GM23338 (cell line): ENCODE results near the gene TNFAIP8L1. TPM values are rescaled to one million over a fixed set of nuclear protein-coding genes. Genes with fewer than 3 reads are reported as not detected.

Experiments
- ATAC-seq: fragments of 200-7000 bp; cut with Tn5 transposase; 3 replicates; pipeline ENCODE4 v1.9.1; 2020
- DNase-seq: peaks from one replicate; pipeline ENCODE4 v3.0.0-alpha.2; 2015; ENCODE audit warnings: low spot score
- H2AFZ ChIP-seq: fragments of 200-600 bp; sonication (generic); 2 replicates; pipeline ENCODE4 v1.8.0; 2016; ENCODE audit warnings: antibody characterized with exemption, mild to moderate bottlenecking, moderate library complexity
- H3F3A ChIP-seq: fragments of 200-600 bp; sonication (generic); replicated peaks from 2 replicates; pipeline ENCODE4 v1.8.0; 2017; ENCODE audit warnings: antibody characterized with exemption, mixed run types, low read depth
- H3K27ac ChIP-seq: fragments of 200-600 bp; sonication (generic); 2 replicates; pipeline ENCODE4 v1.6.1; 2016; ENCODE audit warnings: low read depth
- H3K27me3 ChIP-seq: fragments of 200-600 bp; sonication (generic); 2 replicates; pipeline ENCODE4 v1.8.0; 2016; ENCODE audit warnings: mild to moderate bottlenecking, mixed run types, moderate library complexity; ENCODE audit not compliant: insufficient read depth
- H3K36me3 ChIP-seq: fragments of 200-600 bp; sonication (generic); 2 replicates; pipeline ENCODE4 v1.8.0; 2016; ENCODE audit warnings: mild to moderate bottlenecking; ENCODE audit not compliant: insufficient read depth
- H3K4me1 ChIP-seq: fragments of 200-600 bp; sonication (generic); 2 replicates; pipeline ENCODE4 v1.8.0; 2016; ENCODE audit warnings: mild to moderate bottlenecking, moderate library complexity; ENCODE audit not compliant: insufficient read depth
- H3K4me2 ChIP-seq: fragments of 200-600 bp; sonication (generic); 2 replicates; pipeline ENCODE4 v1.7.1; 2017; ENCODE audit warnings: mixed run types
- H3K4me3 ChIP-seq: fragments of 200-600 bp; sonication (generic); 2 replicates; pipeline ENCODE4 v1.6.1; 2016; ENCODE audit warnings: mixed run types
- H3K79me2 ChIP-seq: fragments of 200-600 bp; sonication (generic); replicated peaks from 2 replicates; pipeline ENCODE4 v1.8.0; 2017; ENCODE audit warnings: mild to moderate bottlenecking; ENCODE audit not compliant: insufficient read depth
- H3K9me2 ChIP-seq: fragments of 200-600 bp; sonication (generic); 2 replicates; pipeline ENCODE4 v1.8.0; 2017; ENCODE audit not compliant: insufficient read depth
- H4K20me1 ChIP-seq: fragments of 200-600 bp; sonication (generic); replicated peaks from 2 replicates; pipeline ENCODE4 v1.8.0; 2017; ENCODE audit warnings: mild to moderate bottlenecking; ENCODE audit not compliant: insufficient read depth
- H3K27ac Mint-ChIP-seq: 2 replicates; pipeline ENCODE4 v1.8.0; 2020; ENCODE audit warnings: inconsistent platforms, mild to moderate bottlenecking, moderate library complexity, mixed read lengths
- H3K27me3 Mint-ChIP-seq: 3 replicates; pipeline ENCODE4 v1.8.0; 2022; ENCODE audit warnings: low read depth, mild to moderate bottlenecking, moderate library complexity, mixed read lengths, inconsistent platforms; ENCODE audit not compliant: insufficient read depth, poor library complexity
- H3K36me3 Mint-ChIP-seq: 3 replicates; pipeline ENCODE4 v1.8.0; 2021; ENCODE audit warnings: low read depth, mild to moderate bottlenecking, inconsistent platforms, moderate library complexity, mixed read lengths
- H3K4me1 Mint-ChIP-seq: 3 replicates; pipeline ENCODE4 v1.8.0; 2020; ENCODE audit warnings: mild to moderate bottlenecking, inconsistent platforms, mixed read lengths
- H3K4me3 Mint-ChIP-seq: 3 replicates; pipeline ENCODE4 v1.8.0; 2021; ENCODE audit warnings: moderate library complexity, mild to moderate bottlenecking, inconsistent platforms, mixed read lengths
- H3K9me3 Mint-ChIP-seq: 3 replicates; pipeline ENCODE4 v1.8.0; 2020; ENCODE audit warnings: moderate library complexity, mild to moderate bottlenecking, inconsistent platforms, mixed read lengths
- CREB1 ChIP-seq: fragments of 250-450 bp; sonication (Bioruptor Pico); IDR thresholded peaks from 2 replicates; pipeline ENCODE4 v1.5.0; 2020; ENCODE audit warnings: low read depth, mild to moderate bottlenecking, moderate library complexity
- ETS1 ChIP-seq: IDR thresholded peaks from 2 replicates; pipeline ENCODE4 v1.6.1; 2016; ENCODE audit warnings: antibody characterized with exemption
- JUNB ChIP-seq: IDR thresholded peaks from one replicate; pipeline ENCODE4 v1.6.1; 2016; ENCODE audit warnings: antibody characterized with exemption; ENCODE audit not compliant: unreplicated experiment
- POLR2AphosphoS5 ChIP-seq: IDR thresholded peaks from 2 replicates; pipeline ENCODE4 v1.6.1; 2016; ENCODE audit warnings: antibody characterized with exemption, low read depth
- STAT1 ChIP-seq: IDR thresholded peaks from one replicate; pipeline ENCODE4 v1.6.1; 2016; ENCODE audit warnings: antibody characterized with exemption; ENCODE audit not compliant: unreplicated experiment
- ZNF114 ChIP-seq: fragments of 250-450 bp; sonication (Bioruptor Pico); IDR thresholded peaks from 2 replicates; pipeline ENCODE4 v1.5.0; 2020; ENCODE audit warnings: mild to moderate bottlenecking, moderate library complexity
- ZNF331 ChIP-seq: fragments of 250-450 bp; sonication (Bioruptor Pico); IDR thresholded peaks from 2 replicates; pipeline ENCODE4 v1.5.0; 2020; ENCODE audit warnings: low read depth, mild to moderate bottlenecking, moderate library complexity
- ZNF462 ChIP-seq: fragments of 250-450 bp; sonication (Bioruptor Pico); IDR thresholded peaks from 2 replicates; pipeline ENCODE4 v1.5.0; 2020; ENCODE audit warnings: mild to moderate bottlenecking, moderate library complexity
- polyA plus RNA-seq: library from polyadenylated mRNA; unstranded; fragments of >200 nt; fragmentation: Nextera tagmentation; extraction: Ambion mirVana; gene quantifications from 2 replicates; pipeline ENCODE4 v1.2.1, GENCODE V29; 2016
- total RNA-seq: library from RNA; depleted of rRNA; stranded (reverse); fragments of >200 nt; shearing (Covaris generic); gene quantifications from 2 replicates; pipeline ENCODE4 v1.2.3, GENCODE V29; 2014

TNFAIP8L1 gene
- total and polyA plus RNA-seq, 2 experiments from 2014 or later = 2.7 to 4.1 TPM

- Histone ChIP-seq H2AFZ (no peak overlapping the region), H3K27ac (no peak overlapping the region), H3K79me2 (no peaks in the 10 kb centered on the region), H3K4me2 (no peak overlapping the region), H3K36me3 (no peaks in the 10 kb centered on the region), H3F3A (peaks cover 5% of the 10 kb centered on the region; the same call in 1 of the 2 replicates), H4K20me1 (no peaks in the 10 kb centered on the region), H3K4me3 (no peak overlapping the region), H3K9me2 (no peaks in the 10 kb centered on the region), H3K27me3 (peaks cover 10% of the 10 kb centered on the region; the same call in 1 of the 2 replicates), H3K4me1 (peaks cover under 1% of the 10 kb centered on the region; the same call in 1 of the 2 replicates)
- Mint-ChIP-seq H3K4me3 (no peak overlapping the region), H3K9me3 (no peaks in the 10 kb centered on the region), H3K4me1 (peaks cover 6% of the 10 kb centered on the region), H3K36me3 (no peaks in the 10 kb centered on the region), H3K27ac (no peak overlapping the region), H3K27me3 (peaks cover 15% of the 10 kb centered on the region)
- DNase-seq (no peak), ATAC-seq (no peak)
- TF ChIP-seq CREB1 (CRISPR knock-in tag) = no peak
- TF ChIP-seq STAT1 = no peak
- TF ChIP-seq ZNF331 (CRISPR knock-in tag) = no peak
- TF ChIP-seq ZNF462 = no peak
- TF ChIP-seq JUNB = no peak
- no peak for TF ChIP-seq ETS1
- no peak for TF ChIP-seq POLR2AphosphoS5
- no peak for TF ChIP-seq ZNF114
These were observed 34.4 kb upstream of the TNFAIP8L1 start for GRCh38 chr19:4604912-4605311.
